CD4-positive, alpha-beta T cell (primary cell): ENCODE data around the gene TMEM217. TPM values are rescaled to one million over a fixed set of nuclear protein-coding genes. Genes with fewer than 3 reads are reported as not detected.

Source experiments
- ATAC-seq: fragments of 200-7000 bp; cut with Tn5 transposase; one replicate; pipeline ENCODE4 v1.10.0; 2022; ENCODE audit warnings: mild to moderate bottlenecking; ENCODE audit not compliant: poor library complexity
- CTCF ChIA-PET: fragments of 350-600 bp; sonication (Branson Sonifier 250); formaldehyde crosslinking; loops from one replicate; lab custom pipeline; 2021; ENCODE audit warnings: antibody characterized with exemption, inconsistent platforms; lab: Charles Lee
- POLR2A ChIA-PET: fragments of 350-600 bp; sonication (Branson Sonifier 250); formaldehyde crosslinking; loops from one replicate; lab custom pipeline; 2021; ENCODE audit warnings: antibody characterized with exemption, inconsistent platforms; lab: Charles Lee
- DNase-seq, 14 experiments: peaks; one replicate each; pipeline ENCODE4 v3.0.0-alpha.2; 2013 to 2020; ENCODE audit warnings: mixed read lengths in 2 of 14
- H3K27ac ChIP-seq, 2 donors: one replicate each; pipeline versions ENCODE4 v1.5.1 to v1.7.0; 2013; ENCODE audit warnings: low read length in 2 of 2, low read depth in 1 of 2, mild to moderate bottlenecking in 1 of 2
- H3K27me3 ChIP-seq, 2 experiments: 1 replicate in 1 of 2; 2 replicates in 1 of 2; pipeline versions ENCODE4 v1.6.1 to v1.7.0; 2013; ENCODE audit warnings: low read length in 2 of 2, control low read depth in 1 of 2, mild to moderate bottlenecking in 1 of 2, moderate library complexity in 1 of 2; ENCODE audit not compliant: insufficient read depth in 2 of 2, control insufficient read depth in 1 of 2
- H3K36me3 ChIP-seq: one replicate; pipeline ENCODE4 v1.6.1; 2013; ENCODE audit warnings: low read length, control low read depth; ENCODE audit not compliant: insufficient read depth
- H3K4me1 ChIP-seq: one replicate; pipeline ENCODE4 v1.6.1; 2013; ENCODE audit warnings: low read length, control low read depth; ENCODE audit not compliant: insufficient read depth
- H3K4me3 ChIP-seq: one replicate; pipeline ENCODE4 v1.5.1; 2013; ENCODE audit warnings: mild to moderate bottlenecking, low read length, moderate library complexity
- H3K9me3 ChIP-seq, 2 experiments: 1 replicate in 1 of 2; 2 replicates in 1 of 2; pipeline versions ENCODE4 v1.6.1 to v1.7.0; 2013; ENCODE audit warnings: low read length in 2 of 2, mild to moderate bottlenecking in 2 of 2, control low read depth in 1 of 2, moderate library complexity in 1 of 2; ENCODE audit not compliant: control insufficient read depth in 1 of 2, insufficient read depth in 1 of 2
- H3K27ac Mint-ChIP-seq: one replicate; pipeline ENCODE4 v1.8.0; 2020; ENCODE audit warnings: mixed read lengths
- H3K27me3 Mint-ChIP-seq: one replicate; pipeline ENCODE4 v1.8.0; 2021; ENCODE audit warnings: mixed read lengths
- H3K36me3 Mint-ChIP-seq: one replicate; pipeline ENCODE4 v1.8.0; 2021; ENCODE audit warnings: low read depth, mixed read lengths
- H3K4me1 Mint-ChIP-seq: one replicate; pipeline ENCODE4 v1.8.0; 2021; ENCODE audit warnings: low read depth, mixed read lengths
- H3K4me3 Mint-ChIP-seq: one replicate; pipeline ENCODE4 v1.8.0; 2020; ENCODE audit warnings: mild to moderate bottlenecking, mixed read lengths
- H3K9me3 Mint-ChIP-seq: one replicate; pipeline ENCODE4 v1.8.0; 2020; ENCODE audit warnings: mixed read lengths
- intact Hi-C, 2 experiments: fragments of 100-400 bp; cut with DNase I in 1 of 2; cut with micrococcal nuclease in 1 of 2; formaldehyde crosslinking; loops; one replicate each; pipeline versions ENCODE4 v1.15.1 to v1.9.0; 2023 to 2025; cut with DNase I, micrococcal nuclease
- total RNA-seq, 174 experiments: library from RNA in 2 of 174; stranded (reverse) in 2 of 174; gene quantifications; one replicate each; pipeline ENCODE4 v1.2.3 and lab custom pipeline; 2021 to 2026
- TF ChIP-seq, protein P1 (sequence below): fragments of 200-600 bp; IDR thresholded peaks from one replicate; pipeline ENCODE4 v1.8.0; 2022; ENCODE audit warnings: antibody characterized with exemption, mild to moderate bottlenecking

TMEM217 gene
- total RNA-seq, 2 experiments from 2014 or later, result 0.41 to 0.47 TPM

GRCh38 chr6:37237789-37238188 is 20.2 kb downstream of the TMEM217 start:
- Histone ChIP-seq H3K9me3 (no peaks in the 10 kb centered on the region), H3K4me3 (no peak overlapping the region), H3K36me3 (no peaks in the 10 kb centered on the region), H3K27me3 (no peaks in the 10 kb centered on the region), H3K27ac (no peak overlapping the region), H3K4me1 (peaks cover 10% of the 10 kb centered on the region)
- intact Hi-C loops, result no loop called here
- Mint-ChIP-seq H3K4me3 (no peak overlapping the region), H3K9me3 (no peaks in the 10 kb centered on the region), H3K36me3 (no peaks in the 10 kb centered on the region), H3K4me1 (peaks cover 12% of the 10 kb centered on the region), H3K27me3 (no peaks in the 10 kb centered on the region), H3K27ac (no peak overlapping the region)
- ChIA-PET POLR2A (no interaction called here), CTCF (interaction anchor here (1.2 kb wide), 1 partner anchor 20 kb away, joined by 3 read pairs; the partner anchor contains the start of genes TBC1D22B and TMEM217)
- TF ChIP-seq, protein P1, sequence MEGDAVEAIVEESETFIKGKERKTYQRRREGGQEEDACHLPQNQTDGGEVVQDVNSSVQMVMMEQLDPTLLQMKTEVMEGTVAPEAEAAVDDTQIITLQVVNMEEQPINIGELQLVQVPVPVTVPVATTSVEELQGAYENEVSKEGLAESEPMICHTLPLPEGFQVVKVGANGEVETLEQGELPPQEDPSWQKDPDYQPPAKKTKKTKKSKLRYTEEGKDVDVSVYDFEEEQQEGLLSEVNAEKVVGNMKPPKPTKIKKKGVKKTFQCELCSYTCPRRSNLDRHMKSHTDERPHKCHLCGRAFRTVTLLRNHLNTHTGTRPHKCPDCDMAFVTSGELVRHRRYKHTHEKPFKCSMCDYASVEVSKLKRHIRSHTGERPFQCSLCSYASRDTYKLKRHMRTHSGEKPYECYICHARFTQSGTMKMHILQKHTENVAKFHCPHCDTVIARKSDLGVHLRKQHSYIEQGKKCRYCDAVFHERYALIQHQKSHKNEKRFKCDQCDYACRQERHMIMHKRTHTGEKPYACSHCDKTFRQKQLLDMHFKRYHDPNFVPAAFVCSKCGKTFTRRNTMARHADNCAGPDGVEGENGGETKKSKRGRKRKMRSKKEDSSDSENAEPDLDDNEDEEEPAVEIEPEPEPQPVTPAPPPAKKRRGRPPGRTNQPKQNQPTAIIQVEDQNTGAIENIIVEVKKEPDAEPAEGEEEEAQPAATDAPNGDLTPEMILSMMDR, result no peak
- DNase-seq (no peak), ATAC-seq (no peak)

GRCh38 chr6:37236921-37237320 is 21.0 kb downstream of the TMEM217 start:
- no peaks in the 10 kb centered on the region for H3K9me3 ChIP-seq
- peaks cover 12% of the 10 kb centered on the region for H3K4me1 Mint-ChIP-seq
- ATAC-seq, result no peak

GRCh38 chr6:37233541-37233940 is 24.4 kb downstream of the TMEM217 start:
- H3K4me3 ChIP-seq, result no peak overlapping the region
- POLR2A ChIA-PET, result no interaction called here
- no peak overlapping the region for H3K27ac Mint-ChIP-seq
- H3K4me1 Mint-ChIP-seq, result no peaks in the 10 kb centered on the region
- H3K4me1 ChIP-seq, result no peaks in the 10 kb centered on the region
- ATAC-seq (no peak), DNase-seq (no peak)
- intact Hi-C loops, result no loop called here
- CTCF ChIA-PET, result no interaction called here
- H3K9me3 ChIP-seq, result no peaks in the 10 kb centered on the region
- no peaks in the 10 kb centered on the region for H3K36me3 Mint-ChIP-seq
- no peaks in the 10 kb centered on the region for H3K36me3 ChIP-seq
- no peak overlapping the region for H3K27ac ChIP-seq
- H3K27me3 ChIP-seq, result no peaks in the 10 kb centered on the region
- TF ChIP-seq, protein P1, result no peak
- H3K27me3 Mint-ChIP-seq, result no peaks in the 10 kb centered on the region
- no peaks in the 10 kb centered on the region for H3K9me3 Mint-ChIP-seq
- no peak overlapping the region for H3K4me3 Mint-ChIP-seq

More at GRCh38 chr6:37236921-37237320, 21.0 kb downstream of the TMEM217 start:
- TF ChIP-seq, protein P1, result no peak
- Mint-ChIP-seq H3K27ac (no peak overlapping the region), H3K36me3 (no peaks in the 10 kb centered on the region), H3K27me3 (no peaks in the 10 kb centered on the region), H3K9me3 (no peaks in the 10 kb centered on the region), H3K4me3 (no peak overlapping the region)
- POLR2A ChIA-PET, result no interaction called here
- CTCF ChIA-PET, result no interaction called here
- Histone ChIP-seq H3K4me1 (peaks cover 10% of the 10 kb centered on the region), H3K27me3 (no peaks in the 10 kb centered on the region), H3K27ac (no peak overlapping the region), H3K36me3 (no peaks in the 10 kb centered on the region), H3K4me3 (no peak overlapping the region)
- intact Hi-C loops, result no loop called here
- DNase-seq, result no peak
